Measurements from ENCODE around the gene CDKN3.

GRCh38 chr14:54457609-54457996 lies 60.8 kb downstream of the CDKN3 start:
- TF ChIP-seq CTCF (IDR thresholded peaks at IDR 0.05): no peak
- TF ChIP-seq EP300 (IDR thresholded peaks at IDR 0.05): no peak
- TF ChIP-seq POLR2A (IDR thresholded peaks at IDR 0.05): no peak
